ENCODE results near the gene PPM1F. TPM values are rescaled to one million over a fixed set of nuclear protein-coding genes. Genes with fewer than 3 reads are reported as not detected.
A peak's percentile ranks its signal among the peaks of the same experiment; 100 is the strongest.
"Not testable (repeated sequence)": the region's sequence is repeated elsewhere in the genome, so short reads cannot be mapped to it uniquely, and the experiment has no call there.

Gene PPM1F
- total and polyA plus RNA-seq, 7 experiments from 2014 or later, result 8.8 to 58.0 (median 25.3) TPM

- H3K9me3 ChIP-seq (ENCODE audit: control insufficient read depth in 2 of 3, low read length in 3 of 3), result no peaks in the 10 kb centered on the region
- H3K4me1 ChIP-seq (ENCODE audit: control insufficient read depth in 2 of 2, insufficient read depth in 2 of 2, low read length in 2 of 2), result no peaks in the 10 kb centered on the region
- H3K4me3 ChIP-seq (ENCODE audit: low read length), result no peak overlapping the region
- Mint-ChIP-seq H3K4me3 (no peak overlapping the region), H3K27me3 (peaks cover 0 to 2% (median 0%) of the 10 kb centered on the region in 5 donors), H3K27ac (peak overlapping the region in 1 of 9 donors; percentile 48), H3K4me1 (peaks cover 0 to 2% (median 0%) of the 10 kb centered on the region in 7 donors), H3K36me3 (no peaks in the 10 kb centered on the region), H3K9me3 (no peaks in the 10 kb centered on the region)
- intact Hi-C loops (cut with micrococcal nuclease), result no loop called here
- H3K27me3 ChIP-seq (ENCODE audit: control insufficient read depth in 2 of 2, insufficient read depth in 2 of 2, low read length in 2 of 2), result no peaks in the 10 kb centered on the region
- DNase-seq (no peak), ATAC-seq (no peak)
- CTCF ChIA-PET, result no interaction called here
- POLR2A ChIA-PET, result no interaction called here
- no peak overlapping the region for H3K27ac ChIP-seq (ENCODE audit: low read depth, low read length)
- no peaks in the 10 kb centered on the region for H3K36me3 ChIP-seq (ENCODE audit: control insufficient read depth in 2 of 3, insufficient read depth in 3 of 3, low read length in 3 of 3)
Observed at GRCh38 chr22:21881841-21882753, 70.6 kb downstream of the PPM1F start.

- Mint-ChIP-seq H3K4me1 (peaks cover 5 to 11% (median 7%) of the 10 kb centered on the region in 7 donors), H3K27ac (peak overlapping the region in 2 of 9 donors; percentile 44 to 51), H3K9me3 (no peaks in the 10 kb centered on the region), H3K36me3 (no peaks in the 10 kb centered on the region), H3K27me3 (peaks cover 0 to 8% (median 0%) of the 10 kb centered on the region in 5 donors), H3K4me3 (peak overlapping the region in 1 of 10 donors; percentile 26)
- H3K4me1 ChIP-seq (ENCODE audit: control insufficient read depth in 2 of 2, insufficient read depth in 2 of 2, low read length in 2 of 2), result peaks cover 0 to 4% of the 10 kb centered on the region in 2 donors
- H3K9me3 ChIP-seq (ENCODE audit: control insufficient read depth in 2 of 3, low read length in 3 of 3), result no peaks in the 10 kb centered on the region
- DNase-seq (peak in 1 of 9 donors; percentile 41), ATAC-seq (peak; percentile 68)
- H3K27me3 ChIP-seq (ENCODE audit: control insufficient read depth in 2 of 2, insufficient read depth in 2 of 2, low read length in 2 of 2), result no peaks in the 10 kb centered on the region
- no peak overlapping the region for H3K27ac ChIP-seq (ENCODE audit: low read depth, low read length)
- POLR2A ChIA-PET, result interaction anchor here (1.2 kb wide), 1 partner anchor 10 kb away, joined by 3 read pairs; no protein-coding TSS in a partner anchor
- CTCF ChIA-PET, result no interaction called here
- H3K36me3 ChIP-seq (ENCODE audit: control insufficient read depth in 2 of 3, insufficient read depth in 3 of 3, low read length in 3 of 3), result no peaks in the 10 kb centered on the region
- intact Hi-C loops (cut with micrococcal nuclease), result no loop called here
- H3K4me3 ChIP-seq (ENCODE audit: low read length), result no peak overlapping the region
Observed at GRCh38 chr22:21876486-21877176, 76.0 kb downstream of the PPM1F start.

- Mint-ChIP-seq H3K4me3 (peak overlapping the region in 1 of 10 donors; percentile 7), H3K4me1 (peaks cover 5 to 11% (median 7%) of the 10 kb centered on the region in 7 donors), H3K27me3 (peaks cover 0 to 14% (median 0%) of the 10 kb centered on the region in 5 donors)
- H3K9me3 Mint-ChIP-seq; DNase-seq; POLR2A ChIA-PET; H3K27ac Mint-ChIP-seq; H3K36me3 ChIP-seq (ENCODE audit: control insufficient read depth in 2 of 3, insufficient read depth in 3 of 3, low read length in 3 of 3); H3K27me3 ChIP-seq (ENCODE audit: control insufficient read depth in 2 of 2, insufficient read depth in 2 of 2, low read length in 2 of 2); H3K4me1 ChIP-seq (ENCODE audit: control insufficient read depth in 2 of 2, insufficient read depth in 2 of 2, low read length in 2 of 2); H3K36me3 Mint-ChIP-seq; H3K9me3 ChIP-seq (ENCODE audit: control insufficient read depth in 2 of 3, low read length in 3 of 3); intact Hi-C loops (cut with micrococcal nuclease); CTCF ChIA-PET; H3K27ac ChIP-seq (ENCODE audit: low read depth, low read length); ATAC-seq; H3K4me3 ChIP-seq (ENCODE audit: low read length): not testable (repeated sequence)
Observed at GRCh38 chr22:21874953-21875352, 77.7 kb downstream of the PPM1F start.

GRCh38 chr22:21873619-21874018, 79.0 kb downstream of the PPM1F start:
- no peak overlapping the region for H3K27ac ChIP-seq (ENCODE audit: low read depth, low read length)
- intact Hi-C loops (cut with micrococcal nuclease), result no loop called here

GRCh38 chr22:21872741-21873140, 79.9 kb downstream of the PPM1F start:
- H3K9me3 Mint-ChIP-seq; H3K36me3 ChIP-seq (ENCODE audit: control insufficient read depth in 2 of 3, insufficient read depth in 3 of 3, low read length in 3 of 3); H3K4me3 ChIP-seq (ENCODE audit: low read length); H3K9me3 ChIP-seq (ENCODE audit: control insufficient read depth in 2 of 3, low read length in 3 of 3); POLR2A ChIA-PET; H3K27ac ChIP-seq (ENCODE audit: low read depth, low read length); H3K27me3 ChIP-seq (ENCODE audit: control insufficient read depth in 2 of 2, insufficient read depth in 2 of 2, low read length in 2 of 2); H3K36me3 Mint-ChIP-seq; intact Hi-C loops (cut with micrococcal nuclease); DNase-seq; H3K4me3 Mint-ChIP-seq; CTCF ChIA-PET; ATAC-seq: not testable (repeated sequence)
- Mint-ChIP-seq H3K27ac (peak overlapping the region in 1 of 9 donors; percentile 11), H3K27me3 (peaks cover 0 to 17% (median 0%) of the 10 kb centered on the region in 5 donors), H3K4me1 (peaks cover 15 to 22% (median 17%) of the 10 kb centered on the region in 7 donors)
- H3K4me1 ChIP-seq (ENCODE audit: control insufficient read depth in 2 of 2, insufficient read depth in 2 of 2, low read length in 2 of 2), result peaks cover 7 to 14% of the 10 kb centered on the region in 2 donors

More at GRCh38 chr22:21873619-21874018, 79.0 kb downstream of the PPM1F start:
- Mint-ChIP-seq H3K36me3 (no peaks in the 10 kb centered on the region), H3K4me3 (no peak overlapping the region), H3K4me1 (peaks cover 8 to 13% (median 9%) of the 10 kb centered on the region in 7 donors), H3K27me3 (peaks cover 0 to 14% (median 0%) of the 10 kb centered on the region in 5 donors), H3K9me3 (no peaks in the 10 kb centered on the region), H3K27ac (no peak overlapping the region)
- Histone ChIP-seq H3K4me3 (ENCODE audit: low read length) (no peak overlapping the region), H3K36me3 (ENCODE audit: control insufficient read depth in 2 of 3, insufficient read depth in 3 of 3, low read length in 3 of 3) (no peaks in the 10 kb centered on the region), H3K4me1 (ENCODE audit: control insufficient read depth in 2 of 2, insufficient read depth in 2 of 2, low read length in 2 of 2) (peaks cover 4 to 7% of the 10 kb centered on the region in 2 donors), H3K27me3 (ENCODE audit: control insufficient read depth in 2 of 2, insufficient read depth in 2 of 2, low read length in 2 of 2) (no peaks in the 10 kb centered on the region), H3K9me3 (ENCODE audit: control insufficient read depth in 2 of 3, low read length in 3 of 3) (no peaks in the 10 kb centered on the region)
- CTCF ChIA-PET, result no interaction called here
- ATAC-seq (no peak), DNase-seq (no peak)
- POLR2A ChIA-PET, result no interaction called here

Data from naive thymus-derived CD4-positive, alpha-beta T cell (primary cell).